AG04450 (cell line): Measurements from ENCODE around the gene HGD. TPM values are rescaled to one million over a fixed set of nuclear protein-coding genes. Genes with fewer than 3 reads are reported as not detected.

Experiments
- CTCF ChIA-PET: fragments of 300-600, 350-600 bp; formaldehyde crosslinking; extraction: SDS; loops from one replicate; lab custom pipeline; 2022; ENCODE audit warnings: antibody characterized with exemption, inconsistent platforms; lab: Charles Lee
- POLR2A ChIA-PET: fragments of 350-600 bp; formaldehyde crosslinking; extraction: SDS; loops from one replicate; lab custom pipeline; 2021; ENCODE audit warnings: antibody characterized with exemption, inconsistent platforms; lab: Yijun Ruan, JAX
- DNase-seq: peaks from one replicate; pipeline ENCODE4 v3.0.0-alpha.2; 2011; ENCODE audit warnings: low read depth, low spot score
- H3K27ac ChIP-seq: one replicate; pipeline ENCODE4 v1.5.1; 2012; ENCODE audit warnings: low read depth, low read length, control low read depth
- H3K27me3 ChIP-seq: one replicate; pipeline ENCODE4 v1.6.0; 2012; ENCODE audit warnings: low read length; ENCODE audit not compliant: control insufficient read depth, insufficient read depth
- H3K4me3 ChIP-seq: 2 replicates; pipeline ENCODE4 v1.5.1; 2011; ENCODE audit warnings: mild to moderate bottlenecking, low read depth, low read length, control low read depth
- H3K9me3 ChIP-seq: 2 replicates; pipeline ENCODE4 v1.5.1; 2012; ENCODE audit warnings: low read length; ENCODE audit not compliant: control insufficient read depth, insufficient read depth
- polyA plus RNA-seq: library from polyadenylated mRNA; depleted of rRNA; stranded (reverse); fragments of >200 nt; gene quantifications from 2 replicates; pipeline ENCODE4 v1.2.3, GENCODE V29; 2011
- TF ChIP-seq, protein P1 (sequence below): IDR thresholded peaks from 2 replicates; pipeline ENCODE4 v1.5.1; 2011; ENCODE audit warnings: low read depth, low read length, control low read depth, inconsistent platforms

The HGD gene
- polyA plus RNA-seq, 1 experiment: 0.14 TPM

DNA sequence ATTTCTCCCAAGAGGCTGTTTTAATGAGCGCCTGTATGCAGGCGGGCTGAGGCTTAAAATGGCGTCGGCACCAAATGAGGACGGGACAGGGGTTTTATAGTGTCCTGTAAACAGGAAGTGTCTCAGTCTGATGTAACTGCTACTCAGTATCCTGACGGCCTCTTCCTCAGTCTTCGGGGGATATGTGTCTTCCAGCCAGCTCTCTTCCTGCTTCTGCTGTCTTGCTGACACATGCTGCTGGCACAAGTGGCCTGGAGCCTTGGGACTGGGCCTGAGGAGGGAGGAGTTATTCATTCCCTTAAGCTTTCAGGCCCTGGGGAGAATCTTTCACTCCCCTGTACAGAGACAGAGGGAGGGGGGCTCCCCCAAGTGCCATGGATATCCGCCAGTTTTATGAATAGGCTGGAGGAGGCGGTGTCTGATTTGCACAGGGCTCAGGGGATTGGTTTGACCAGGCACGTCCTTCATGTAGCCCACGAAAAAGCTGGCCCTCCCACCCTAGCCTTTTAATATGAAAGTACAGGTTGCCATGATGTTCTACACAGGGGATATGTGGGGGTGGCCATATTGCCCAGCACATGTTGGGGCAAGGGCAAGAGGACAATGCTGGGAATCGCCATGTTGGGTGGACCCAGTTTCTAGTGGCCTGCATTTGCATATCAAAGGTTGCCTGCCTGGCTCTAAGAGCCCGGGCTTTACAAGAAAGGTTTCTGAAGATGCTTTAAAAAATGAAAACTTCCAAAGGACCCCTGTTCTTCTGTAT lies 66.0 kb downstream of the HGD start:
- Histone ChIP-seq H3K9me3 (no peaks in the 10 kb centered on the region), H3K4me3 (no peak overlapping the region), H3K27ac (no peak overlapping the region), H3K27me3 (no peaks in the 10 kb centered on the region)
- TF ChIP-seq, protein P1, sequence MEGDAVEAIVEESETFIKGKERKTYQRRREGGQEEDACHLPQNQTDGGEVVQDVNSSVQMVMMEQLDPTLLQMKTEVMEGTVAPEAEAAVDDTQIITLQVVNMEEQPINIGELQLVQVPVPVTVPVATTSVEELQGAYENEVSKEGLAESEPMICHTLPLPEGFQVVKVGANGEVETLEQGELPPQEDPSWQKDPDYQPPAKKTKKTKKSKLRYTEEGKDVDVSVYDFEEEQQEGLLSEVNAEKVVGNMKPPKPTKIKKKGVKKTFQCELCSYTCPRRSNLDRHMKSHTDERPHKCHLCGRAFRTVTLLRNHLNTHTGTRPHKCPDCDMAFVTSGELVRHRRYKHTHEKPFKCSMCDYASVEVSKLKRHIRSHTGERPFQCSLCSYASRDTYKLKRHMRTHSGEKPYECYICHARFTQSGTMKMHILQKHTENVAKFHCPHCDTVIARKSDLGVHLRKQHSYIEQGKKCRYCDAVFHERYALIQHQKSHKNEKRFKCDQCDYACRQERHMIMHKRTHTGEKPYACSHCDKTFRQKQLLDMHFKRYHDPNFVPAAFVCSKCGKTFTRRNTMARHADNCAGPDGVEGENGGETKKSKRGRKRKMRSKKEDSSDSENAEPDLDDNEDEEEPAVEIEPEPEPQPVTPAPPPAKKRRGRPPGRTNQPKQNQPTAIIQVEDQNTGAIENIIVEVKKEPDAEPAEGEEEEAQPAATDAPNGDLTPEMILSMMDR: no peak
- no peak for DNase-seq
- POLR2A ChIA-PET: no interaction called here
- CTCF ChIA-PET: interaction anchor here (2.2 kb wide), 1 partner anchor 179 kb away, joined by 6 read pairs; no protein-coding TSS in a partner anchor

DNA sequence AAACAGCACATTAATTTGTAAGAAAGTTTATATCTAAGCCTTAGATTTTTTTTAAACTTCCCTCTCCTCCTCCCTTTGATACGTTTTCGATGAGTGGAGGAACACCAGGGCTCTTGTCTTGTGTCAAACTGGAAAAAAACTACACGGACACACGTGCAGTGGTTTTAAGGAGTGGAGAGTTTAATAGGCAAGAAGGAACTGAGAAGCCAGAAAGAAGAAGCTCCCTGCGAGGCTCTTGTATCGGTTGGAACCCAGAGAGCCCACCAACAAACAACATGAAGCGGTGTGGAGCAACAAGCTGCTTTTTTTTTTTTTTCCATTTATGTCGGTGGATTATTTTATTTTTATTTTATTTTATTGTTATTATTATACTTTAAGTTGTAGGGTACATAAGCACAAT lies 67.3 kb downstream of the HGD start:
- no peak overlapping the region for H3K27ac ChIP-seq
- DNase-seq: no peak
- POLR2A ChIA-PET: no interaction called here
- TF ChIP-seq, protein P1: no peak
- H3K27me3 ChIP-seq: no peaks in the 10 kb centered on the region
- CTCF ChIA-PET: interaction anchor here (0.6 to 1.5 kb wide), 4 partner anchors 47 to 383 kb away, joined by 3 to 7 read pairs (median 4); no protein-coding TSS in a partner anchor
- H3K4me3 ChIP-seq: no peak overlapping the region
- H3K9me3 ChIP-seq: no peaks in the 10 kb centered on the region

DNA sequence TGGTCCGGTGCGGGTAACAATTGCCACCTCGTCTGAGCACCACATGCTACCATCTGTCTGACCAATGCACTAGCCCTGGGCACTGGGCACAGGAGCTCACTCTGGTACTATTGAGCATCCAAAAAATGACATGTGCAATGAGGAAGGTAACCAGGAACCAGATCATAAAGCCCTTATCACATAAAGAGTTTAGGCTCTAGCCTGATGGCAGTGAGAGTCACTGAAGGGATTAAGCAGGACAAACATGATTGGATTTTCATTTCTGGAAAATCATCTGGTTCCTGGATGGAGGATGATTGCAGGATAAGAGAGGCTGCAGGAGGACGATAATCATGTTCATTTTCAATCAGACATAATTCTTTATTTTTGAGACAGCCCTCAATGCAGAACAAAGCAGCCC lies 73.5 kb downstream of the HGD start:
- H3K9me3 ChIP-seq: no peaks in the 10 kb centered on the region
- CTCF ChIA-PET: no interaction called here
- no peak overlapping the region for H3K27ac ChIP-seq
- DNase-seq: no peak
- H3K27me3 ChIP-seq: no peaks in the 10 kb centered on the region
- POLR2A ChIA-PET: no interaction called here
- no peak overlapping the region for H3K4me3 ChIP-seq
- TF ChIP-seq, protein P1: no peak

DNA sequence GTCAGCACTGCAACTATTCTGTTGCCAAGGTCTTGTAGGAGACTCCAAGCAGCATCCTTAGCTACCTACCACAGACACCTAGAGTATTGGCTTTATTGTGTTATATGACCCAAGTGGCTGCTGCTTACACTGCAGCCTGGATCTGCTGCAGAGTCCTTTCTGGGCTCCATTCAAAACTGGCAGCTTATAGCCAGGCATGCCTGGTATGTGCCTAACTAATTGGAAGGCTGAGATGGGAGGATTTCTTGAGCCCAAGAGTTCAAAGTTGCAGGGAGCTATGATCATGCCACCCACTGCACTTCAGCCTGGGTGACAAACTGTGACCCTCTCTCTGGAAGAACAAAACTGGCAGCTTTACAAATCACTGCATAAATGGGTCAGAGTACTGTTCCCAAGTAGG lies 77.3 kb downstream of the HGD start:
- TF ChIP-seq, protein P1: no peak
- H3K27ac ChIP-seq: no peak overlapping the region
- H3K4me3 ChIP-seq: no peak overlapping the region
- H3K27me3 ChIP-seq: no peaks in the 10 kb centered on the region
- H3K9me3 ChIP-seq: no peaks in the 10 kb centered on the region
- ChIA-PET POLR2A (interaction anchor here (1.9 kb wide), 1 partner anchor 9 kb away, joined by 6 read pairs; the partner anchor contains the start of gene NDUFB4), CTCF (interaction anchor here (1.2 kb wide), 1 partner anchor 37 kb away, joined by 6 read pairs; no protein-coding TSS in a partner anchor)
- DNase-seq: no peak

DNA sequence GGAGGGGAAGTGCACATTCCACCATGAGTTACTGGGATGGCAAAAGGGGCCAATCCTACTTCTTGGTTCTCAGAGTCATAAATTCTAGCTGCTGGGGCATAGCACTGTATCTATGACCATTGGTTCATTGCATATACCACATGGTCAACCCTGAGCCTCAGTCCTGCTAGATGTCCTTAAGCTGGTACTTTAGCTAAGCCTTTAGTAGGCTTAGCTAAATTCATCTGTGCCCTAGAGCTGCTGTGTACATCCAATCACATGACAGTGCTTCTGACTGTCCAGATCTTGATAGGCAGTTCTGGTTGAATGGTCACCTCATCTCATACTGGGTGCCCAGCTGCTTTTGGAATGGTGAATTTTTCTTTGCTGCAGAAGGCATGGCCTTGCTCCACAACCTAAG lies 77.7 kb downstream of the HGD start:
- ChIA-PET POLR2A (interaction anchor here (1.9 kb wide), 1 partner anchor 8 kb away, joined by 6 read pairs; the partner anchor contains the start of gene NDUFB4), CTCF (no interaction called here)
- no peaks in the 10 kb centered on the region for H3K9me3 ChIP-seq
- DNase-seq: no peak
- H3K27me3 ChIP-seq: no peaks in the 10 kb centered on the region
- H3K27ac ChIP-seq: no peak overlapping the region
- no peak overlapping the region for H3K4me3 ChIP-seq
- TF ChIP-seq, protein P1: no peak
